Pancreas (tissue), 10 donors: Measurements from ENCODE around the gene KCND2. TPM values are rescaled to one million over a fixed set of nuclear protein-coding genes. Genes with fewer than 3 reads are reported as not detected.

ENCODE experiments used
- ATAC-seq, 4 donors: fragments of 200-7000 bp; cut with Tn5 transposase; one replicate each; pipeline versions ENCODE4 v1.8.0 to v1.9.1; 2020; ENCODE audit warnings: mild to moderate bottlenecking in 4 of 4, moderate library complexity in 4 of 4
- DNase-seq, 6 donors: peaks; one replicate each; pipeline ENCODE4 v3.0.0-alpha.2; 2020
- FAIRE-seq: peaks from 2 replicates; lab custom pipeline; 2012; peaks lifted over from hg19 to GRCh38; lab: Jason Lieb, UNC
- H3K27ac ChIP-seq, 4 donors: fragments of 200-600 bp; sonication (generic); 1 replicate in 3 of 4; 2 replicates in 1 of 4; pipeline versions ENCODE4 v1.5.0 to v1.8.0; 2020
- H3K27me3 ChIP-seq, 4 donors: fragments of 200-600 bp; one replicate each; pipeline ENCODE4 v1.8.0; 2021
- H3K36me3 ChIP-seq, 3 donors: fragments of 200-600 bp; sonication (generic) in 1 of 3; one replicate each; pipeline versions ENCODE4 v1.5.0 to v1.8.0; 2020 to 2021
- H3K4me1 ChIP-seq, 3 donors: fragments of 200-600 bp; one replicate each; pipeline ENCODE4 v1.8.0; 2021
- H3K4me3 ChIP-seq, 4 donors: fragments of 200-600 bp; sonication (generic) in 2 of 4; one replicate each; pipeline versions ENCODE4 v1.5.0 to v1.8.0; 2020 to 2021
- H3K9me3 ChIP-seq, 4 donors: fragments of 200-600 bp; one replicate each; pipeline ENCODE4 v1.8.0; 2021
- WGBS, 2 donors: extraction: QIAGEN DNeasy Blood & Tissue Kit; methylation state at CpG; one replicate each; pipeline ENCODE4 v1.1.7; 2013; 5-methylcytosine and 5-hydroxymethylcytosine counted together
- intact Hi-C, 3 donors: fragments of 100-400 bp; cut with DNase I; formaldehyde crosslinking; loops; one replicate each; pipeline versions ENCODE4 v1.11.1 to v1.14.2; 2022
- polyA plus RNA-seq, 2 donors: library from polyadenylated mRNA; stranded (reverse); fragments of 200-250 nt; gene quantifications; one replicate each; pipeline ENCODE4 v1.2.3, GENCODE V29; 2013
- total RNA-seq, 6 donors: library from RNA; stranded (reverse); fragmentation: NEBNext Ultra II Directional in 4 of 6; extraction: Animal tissue kit (Norgen Biotek cat#: 25700) in 4 of 6; gene quantifications; one replicate each; pipeline versions ENCODE4 v1.2.1 to v1.2.4, GENCODE V29; 2021 to 2023
- TF ChIP-seq, protein P1 (sequence below), 4 donors: fragments of 200-600 bp; sonication (generic) in 3 of 4; IDR thresholded peaks; one replicate each; pipeline versions ENCODE4 v1.5.0 to v1.8.0; 2021; ENCODE audit warnings: antibody characterized with exemption in 4 of 4
- donor health status: healthy with polysubstance abuse.
- donor health status: DM: no; HTN: no; CAD: no; lungs with moderate emphysema.
- donor health status: DM: no; HTN: no; CAD: no.
- donor health status: control.
- donor health status: control.
- donor health status: Bipolar disorder and iron deficiency.
- donor health status: DM: yes; HTN: yes; CAD: no.
- donor health status: DM: no; HTN: no; CAD: no.
- donor health status: DM: no; HTN: no; CAD: no.
- donor health status: DM: yes; HTN: yes; CAD: no.

KCND2 gene
- total and polyA plus RNA-seq, 8 donors, result 0.11 to 1.2 (median 0.27) TPM

DNA sequence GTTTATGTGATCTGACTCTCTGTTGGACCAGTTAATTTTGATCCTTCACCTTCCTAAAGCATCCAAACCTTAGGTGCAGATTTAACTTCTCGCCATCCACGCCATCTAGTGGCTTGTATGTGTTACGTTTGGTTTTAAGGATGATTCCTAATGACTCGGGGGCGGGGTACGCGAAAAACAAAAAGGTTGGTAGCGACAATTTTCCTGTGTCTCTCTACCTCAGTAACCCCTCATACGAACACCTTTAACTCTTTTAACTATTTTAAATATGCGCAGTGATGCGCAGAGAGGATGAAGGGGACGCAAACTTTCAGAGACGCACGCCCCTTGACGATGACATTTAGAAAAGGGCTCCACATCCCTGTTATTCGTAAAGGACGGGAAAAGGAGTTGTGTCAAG lies 714 bp upstream of the KCND2 start:
- intact Hi-C loops, result loop anchor here in 1 of 3 donors (10.0 kb wide), 1 partner anchor 337 kb away; no protein-coding TSS in a partner anchor
- Histone ChIP-seq H3K27ac (no peak overlapping the region), H3K9me3 (no peaks in the 10 kb centered on the region), H3K4me3 (peak overlapping the region; percentile 24 to 51 (median 28)), H3K4me1 (no peaks in the 10 kb centered on the region), H3K36me3 (no peaks in the 10 kb centered on the region), H3K27me3 (no peaks in the 10 kb centered on the region)
- no peak for FAIRE-seq
- ATAC-seq, result peak; percentile 41 to 87 (median 80)
- WGBS, 2 donors, result 1% methylated on average over 17 of the region's 17 CpGs
- DNase-seq, result no peak
- TF ChIP-seq, protein P1, sequence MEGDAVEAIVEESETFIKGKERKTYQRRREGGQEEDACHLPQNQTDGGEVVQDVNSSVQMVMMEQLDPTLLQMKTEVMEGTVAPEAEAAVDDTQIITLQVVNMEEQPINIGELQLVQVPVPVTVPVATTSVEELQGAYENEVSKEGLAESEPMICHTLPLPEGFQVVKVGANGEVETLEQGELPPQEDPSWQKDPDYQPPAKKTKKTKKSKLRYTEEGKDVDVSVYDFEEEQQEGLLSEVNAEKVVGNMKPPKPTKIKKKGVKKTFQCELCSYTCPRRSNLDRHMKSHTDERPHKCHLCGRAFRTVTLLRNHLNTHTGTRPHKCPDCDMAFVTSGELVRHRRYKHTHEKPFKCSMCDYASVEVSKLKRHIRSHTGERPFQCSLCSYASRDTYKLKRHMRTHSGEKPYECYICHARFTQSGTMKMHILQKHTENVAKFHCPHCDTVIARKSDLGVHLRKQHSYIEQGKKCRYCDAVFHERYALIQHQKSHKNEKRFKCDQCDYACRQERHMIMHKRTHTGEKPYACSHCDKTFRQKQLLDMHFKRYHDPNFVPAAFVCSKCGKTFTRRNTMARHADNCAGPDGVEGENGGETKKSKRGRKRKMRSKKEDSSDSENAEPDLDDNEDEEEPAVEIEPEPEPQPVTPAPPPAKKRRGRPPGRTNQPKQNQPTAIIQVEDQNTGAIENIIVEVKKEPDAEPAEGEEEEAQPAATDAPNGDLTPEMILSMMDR (IDR thresholded peaks at IDR 0.05), result peak in 3 of 4 donors; percentile 35 to 53 (median 40)

DNA sequence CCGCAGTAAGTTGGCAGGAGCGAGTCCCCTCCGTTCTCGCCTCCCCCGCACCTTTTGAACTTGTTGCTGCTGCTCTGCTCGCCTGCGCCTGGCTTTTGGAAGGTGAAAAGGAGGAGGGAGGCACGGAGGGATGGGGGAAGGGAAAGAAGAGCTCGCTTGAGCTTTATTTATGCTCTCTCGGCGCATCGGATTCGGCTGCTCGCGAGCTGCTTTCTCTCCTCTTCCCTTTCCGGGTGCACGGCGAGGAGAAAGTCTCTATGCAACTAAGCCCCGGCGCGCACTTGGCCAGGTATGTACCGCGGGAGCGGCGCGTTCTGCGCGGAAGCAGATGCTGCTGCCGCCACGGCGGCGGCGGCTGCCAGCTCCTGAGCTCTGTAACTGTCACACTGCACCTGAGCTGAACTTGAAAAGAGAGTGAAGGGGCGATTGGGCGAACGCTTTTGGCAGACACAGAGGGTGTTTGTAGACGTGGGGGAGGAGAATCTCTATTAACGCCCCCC lies 551 bp downstream of the KCND2 start:
- no peaks in the 10 kb centered on the region for H3K36me3 ChIP-seq
- no peak overlapping the region for H3K27ac ChIP-seq
- DNase-seq (peak; percentile 7 to 77 (median 33)), FAIRE-seq (no peak), ATAC-seq (peak; percentile 62 to 73 (median 71))
- peak overlapping the region; percentile 8 to 51 (median 28) for H3K4me3 ChIP-seq
- no peaks in the 10 kb centered on the region for H3K27me3 ChIP-seq
- WGBS, 2 donors, result 0 to 1% methylated on average over 37 to 38 of the region's 38 CpGs
- TF ChIP-seq, protein P1 (IDR thresholded peaks at IDR 0.05), result no peak
- no peaks in the 10 kb centered on the region for H3K4me1 ChIP-seq
- no peaks in the 10 kb centered on the region for H3K9me3 ChIP-seq
- intact Hi-C loops, result loop anchor here in 1 of 3 donors (10.0 kb wide), 1 partner anchor 339 kb away; no protein-coding TSS in a partner anchor

DNA sequence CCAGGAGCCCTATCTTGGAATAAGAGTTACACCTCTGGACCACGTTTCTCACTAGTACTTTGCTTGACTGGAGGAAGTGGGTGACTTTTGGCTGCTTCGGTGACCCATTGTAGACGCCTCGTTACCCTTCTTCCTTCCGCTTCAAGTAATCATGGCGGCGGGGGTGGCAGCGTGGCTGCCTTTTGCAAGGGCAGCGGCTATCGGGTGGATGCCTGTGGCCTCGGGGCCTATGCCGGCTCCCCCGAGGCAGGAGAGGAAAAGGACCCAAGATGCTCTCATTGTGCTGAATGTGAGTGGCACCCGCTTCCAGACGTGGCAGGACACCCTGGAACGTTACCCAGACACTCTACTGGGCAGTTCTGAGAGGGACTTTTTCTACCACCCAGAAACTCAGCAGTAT lies 1.5 kb downstream of the KCND2 start:
- TF ChIP-seq, protein P1 (IDR thresholded peaks at IDR 0.05), result no peak
- DNase-seq, result peak in 2 of 6 donors; percentile 42 to 55
- H3K9me3 ChIP-seq, result no peaks in the 10 kb centered on the region
- no peaks in the 10 kb centered on the region for H3K4me1 ChIP-seq
- FAIRE-seq, result no peak
- no peak overlapping the region for H3K27ac ChIP-seq
- peaks cover 0 to 3% (median 0%) of the 10 kb centered on the region in 4 donors for H3K27me3 ChIP-seq
- intact Hi-C loops, result loop anchor here in 1 of 3 donors (10.0 kb wide), 1 partner anchor 340 kb away; no protein-coding TSS in a partner anchor
- H3K4me3 ChIP-seq, result no peak overlapping the region
- ATAC-seq, result no peak
- 83 to 91% methylated on average over 16 of the region's 16 CpGs for WGBS, 2 donors
- H3K36me3 ChIP-seq, result no peaks in the 10 kb centered on the region

DNA sequence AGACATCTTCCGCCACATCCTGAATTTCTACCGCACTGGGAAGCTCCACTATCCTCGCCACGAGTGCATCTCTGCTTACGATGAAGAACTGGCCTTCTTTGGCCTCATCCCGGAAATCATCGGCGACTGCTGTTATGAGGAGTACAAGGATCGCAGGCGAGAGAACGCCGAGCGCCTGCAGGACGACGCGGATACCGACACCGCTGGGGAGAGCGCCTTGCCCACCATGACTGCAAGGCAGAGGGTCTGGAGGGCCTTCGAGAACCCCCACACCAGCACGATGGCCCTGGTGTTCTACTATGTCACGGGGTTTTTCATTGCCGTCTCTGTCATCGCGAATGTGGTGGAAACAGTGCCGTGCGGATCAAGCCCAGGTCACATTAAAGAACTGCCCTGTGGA lies 1.9 kb downstream of the KCND2 start:
- 90 to 95% methylated on average over 27 of the region's 27 CpGs for WGBS, 2 donors
- no peak overlapping the region for H3K4me3 ChIP-seq
- no peaks in the 10 kb centered on the region for H3K4me1 ChIP-seq
- H3K27ac ChIP-seq, result no peak overlapping the region
- TF ChIP-seq, protein P1 (IDR thresholded peaks at IDR 0.05), result no peak
- H3K9me3 ChIP-seq, result no peaks in the 10 kb centered on the region
- DNase-seq (peak in 1 of 6 donors; percentile 60), ATAC-seq (no peak), FAIRE-seq (no peak)
- H3K27me3 ChIP-seq, result peaks cover 0 to 5% (median 0%) of the 10 kb centered on the region in 4 donors
- no peaks in the 10 kb centered on the region for H3K36me3 ChIP-seq
- intact Hi-C loops, result loop anchor here in 1 of 3 donors (10.0 kb wide), 1 partner anchor 340 kb away; no protein-coding TSS in a partner anchor

DNA sequence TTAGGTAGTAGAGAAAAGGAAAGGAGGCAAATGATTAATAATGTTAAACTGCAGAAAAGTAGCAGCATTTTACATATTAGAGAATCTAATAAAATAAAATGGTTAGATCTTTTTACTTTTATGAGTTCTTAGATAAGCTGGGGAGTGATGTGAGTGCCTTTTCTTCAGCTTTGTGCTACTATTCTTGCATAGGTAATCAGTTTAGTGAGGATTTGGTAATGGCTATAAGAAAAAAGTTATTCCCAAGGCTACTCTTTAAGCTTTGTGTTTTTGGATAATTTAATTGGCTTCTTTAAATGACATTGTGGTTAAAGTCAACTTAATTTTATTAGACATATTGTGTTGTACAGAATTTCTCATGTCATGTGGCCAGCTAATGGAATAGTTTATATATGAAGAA lies 3.7 kb downstream of the KCND2 start:
- ATAC-seq (no peak), FAIRE-seq (no peak), DNase-seq (no peak)
- Histone ChIP-seq H3K9me3 (no peaks in the 10 kb centered on the region), H3K27ac (no peak overlapping the region), H3K36me3 (no peaks in the 10 kb centered on the region), H3K27me3 (peaks cover 0 to 5% (median 0%) of the 10 kb centered on the region in 4 donors), H3K4me3 (no peak overlapping the region), H3K4me1 (no peaks in the 10 kb centered on the region)
- TF ChIP-seq, protein P1 (IDR thresholded peaks at IDR 0.05), result no peak
- intact Hi-C loops, result loop anchor here in 1 of 3 donors (10.0 kb wide), 1 partner anchor 342 kb away; no protein-coding TSS in a partner anchor
